GM20431 (cell line): Measurements from ENCODE around the gene CD200.
"Not testable (repeated sequence)": the region's sequence is repeated elsewhere in the genome, so short reads cannot be mapped to it uniquely, and the experiment has no call there.

ENCODE experiments used
- in situ Hi-C: fragments of 300-500 bp; cut with MseI, MboI; formaldehyde crosslinking; loops from one replicate; pipeline ENCODE4 v1.15.0; 2020; ENCODE audit warnings: low sequenced_read_pairs; ENCODE audit not compliant: unreplicated experiment

CD200 gene

DNA sequence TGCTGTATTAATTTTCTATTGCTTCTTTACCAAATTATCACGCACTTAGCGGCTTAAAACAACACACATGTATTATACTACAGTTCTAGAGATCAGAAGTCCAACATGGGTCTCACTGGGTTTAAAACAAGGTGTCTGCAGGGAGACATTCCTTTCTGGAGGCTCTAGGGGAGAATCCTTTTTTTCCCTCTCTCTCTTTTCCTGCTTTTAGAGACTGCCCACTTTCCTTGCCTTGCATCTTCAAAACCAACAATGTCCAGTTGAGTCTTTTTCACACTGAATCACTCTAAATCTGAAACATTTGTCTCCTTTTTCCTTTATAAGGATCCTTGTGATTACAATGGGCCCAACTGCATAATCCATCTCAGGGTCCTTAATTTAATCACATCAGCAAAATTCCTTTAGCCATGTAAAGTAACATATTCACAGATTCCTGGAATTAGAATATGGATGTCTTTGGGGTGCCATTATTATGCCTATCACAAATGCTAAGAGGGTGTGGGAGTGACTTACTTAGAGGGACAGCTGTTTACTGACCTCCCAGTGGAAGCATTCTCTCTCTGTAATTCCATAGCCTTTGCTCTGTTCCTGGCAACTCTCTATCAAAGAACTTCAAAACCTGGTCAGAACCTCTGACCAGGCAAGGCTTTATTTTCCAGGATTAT is 21.8 kb downstream of the CD200 start:
- in situ Hi-C loops: no loop called here

DNA sequence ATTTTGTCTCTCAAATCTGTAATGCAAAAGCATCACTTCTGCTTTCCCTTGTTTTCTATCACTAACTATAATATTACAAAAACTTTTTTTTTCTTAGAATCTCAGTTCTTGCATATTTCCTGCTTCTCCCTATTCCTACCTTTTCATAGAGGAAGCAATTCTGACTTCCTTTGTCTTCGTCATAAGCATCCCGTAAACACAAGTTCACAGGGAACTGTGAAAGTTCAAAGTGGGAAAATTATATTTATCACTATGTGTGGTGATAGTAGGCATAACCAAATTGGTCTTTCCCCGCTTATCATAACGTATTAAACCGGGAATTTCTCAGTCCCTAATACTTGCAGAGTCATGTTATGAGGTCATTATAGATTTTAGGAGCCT is 22.3 kb downstream of the CD200 start:
- in situ Hi-C loops: no loop called here

DNA sequence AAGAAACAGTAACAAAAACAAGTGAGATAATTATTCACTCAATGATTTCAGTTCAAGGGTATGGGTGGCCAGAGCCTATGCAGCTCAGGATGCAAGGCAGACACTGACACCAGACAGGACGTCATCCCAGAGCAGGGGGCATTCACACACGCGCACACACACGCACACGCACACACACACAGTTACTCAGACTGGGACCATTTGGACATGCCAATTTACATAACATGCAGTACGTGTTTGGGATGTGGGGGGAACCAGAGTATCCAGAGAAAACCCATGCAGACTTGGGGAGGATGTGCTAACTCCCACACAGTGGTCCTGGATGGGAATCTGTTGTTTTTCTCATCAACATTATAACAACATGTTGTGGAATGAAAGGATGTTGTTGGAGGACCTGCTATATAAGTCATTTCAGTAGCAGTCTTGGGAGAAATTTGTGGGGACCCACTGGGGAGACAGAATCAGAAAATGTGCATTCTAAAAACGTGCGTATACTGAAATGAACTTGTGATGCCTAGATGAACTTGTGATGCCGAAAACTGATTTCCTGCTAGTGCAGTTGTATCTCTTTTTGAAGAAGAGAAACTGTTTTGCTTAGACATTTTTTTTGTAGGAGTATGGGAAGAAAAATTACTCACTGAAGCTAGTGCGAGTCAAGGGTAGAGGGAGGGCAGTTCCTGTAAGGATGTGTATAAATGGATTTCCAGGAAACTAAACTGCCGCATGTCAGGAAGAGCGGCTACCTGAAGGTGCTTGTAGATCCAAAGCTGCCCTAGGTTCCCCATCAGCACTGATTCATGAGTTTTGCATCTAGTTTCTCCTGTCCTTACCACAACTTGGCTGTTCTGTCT is 25.2 kb downstream of the CD200 start:
- in situ Hi-C loops: no loop called here

DNA sequence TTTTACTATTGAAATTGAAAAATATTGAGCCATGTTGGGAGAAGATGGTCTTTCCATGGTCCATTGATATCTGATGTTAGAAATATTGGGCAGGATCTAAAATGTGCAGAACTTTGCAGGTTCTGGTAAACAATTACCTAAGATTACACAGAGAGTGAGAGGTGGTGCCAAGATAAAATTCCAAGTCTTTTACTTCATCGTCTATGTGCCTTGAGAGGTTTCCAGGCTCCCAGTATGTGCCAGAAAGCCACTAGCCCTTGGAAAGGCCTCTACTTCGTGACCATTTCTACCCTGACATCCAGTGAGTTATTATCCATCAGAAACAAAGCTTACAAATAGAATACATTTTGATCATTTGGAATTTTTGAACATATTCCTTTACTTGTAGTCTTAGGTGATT is 27.6 kb downstream of the CD200 start:
- in situ Hi-C loops: no loop called here

DNA sequence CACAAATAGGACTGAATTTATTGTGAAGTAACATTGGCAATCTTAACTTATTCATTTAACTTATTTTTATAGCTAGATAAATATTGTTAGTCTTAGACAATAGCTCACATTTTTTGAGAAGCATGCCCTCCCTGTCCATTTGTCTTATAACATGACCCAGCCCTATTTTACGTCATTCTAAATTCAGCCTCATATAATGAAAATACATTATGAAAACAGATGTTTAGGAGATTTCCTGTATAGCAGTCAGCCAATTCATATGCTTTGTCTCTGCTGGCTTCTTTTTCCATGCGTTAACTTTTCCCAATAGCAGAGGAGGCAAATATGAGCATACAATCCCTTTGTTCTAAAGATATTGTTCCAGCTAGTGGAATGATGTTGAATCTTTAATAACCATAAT is 29.3 kb downstream of the CD200 start:
- in situ Hi-C loops: no loop called here

DNA sequence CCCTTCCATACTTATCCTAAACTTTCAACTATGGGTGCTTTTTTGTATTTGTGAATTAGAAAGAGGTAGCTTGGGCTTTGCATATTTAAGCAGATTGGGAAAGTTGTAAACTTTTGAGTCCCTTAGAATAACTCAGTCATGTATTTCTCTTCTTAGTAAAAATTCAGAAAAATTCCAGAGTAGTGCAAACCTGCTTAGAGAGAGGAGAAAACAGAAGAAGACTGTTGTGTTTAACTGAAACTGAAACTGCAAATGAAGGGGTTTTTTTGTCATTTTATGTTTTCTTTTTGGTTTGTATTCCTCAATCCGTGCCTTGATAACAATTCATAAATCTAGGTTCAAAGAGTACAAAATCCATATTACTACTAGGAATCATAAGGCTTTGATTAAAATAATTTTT is 31.3 kb downstream of the CD200 start:
- in situ Hi-C loops: no loop called here

DNA sequence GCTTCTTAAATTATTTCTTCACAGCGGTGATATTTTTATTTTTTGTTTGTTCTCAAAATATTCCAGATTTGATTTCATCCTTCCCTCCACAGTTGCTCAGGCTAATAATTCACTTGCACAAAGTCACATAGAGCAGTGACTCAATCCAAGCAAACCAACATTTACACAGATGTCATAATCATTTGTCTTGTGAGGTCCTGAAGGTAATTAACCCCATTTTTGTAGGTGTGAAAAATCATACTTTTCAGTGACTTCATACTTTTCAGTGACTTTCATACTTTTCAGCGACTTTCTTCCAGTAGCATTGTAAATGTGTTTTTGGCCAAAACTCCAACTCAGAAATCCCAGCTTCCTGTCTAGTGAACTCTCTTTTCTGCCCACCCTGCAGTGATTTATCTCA is 32.1 kb downstream of the CD200 start:
- in situ Hi-C loops: no loop called here

DNA sequence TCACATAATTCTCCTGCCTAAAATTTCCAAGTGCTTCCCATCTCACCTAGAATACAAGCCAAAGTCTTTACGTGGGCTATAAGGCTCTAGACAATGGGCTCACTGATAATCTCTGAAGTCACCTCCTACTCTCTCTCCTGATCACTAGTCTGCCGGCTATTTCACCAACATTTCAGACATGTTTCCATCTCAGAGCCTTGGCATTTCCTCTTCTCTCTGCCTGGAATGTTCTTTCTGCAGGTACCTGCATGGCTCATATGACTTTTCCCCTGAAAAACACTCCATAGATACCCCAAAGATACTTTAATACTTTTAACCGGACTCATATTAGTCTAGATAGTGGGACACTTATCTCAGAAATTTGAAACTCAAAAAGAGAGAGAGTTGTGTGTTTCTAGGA is 32.7 kb downstream of the CD200 start:
- in situ Hi-C loops: no loop called here

DNA sequence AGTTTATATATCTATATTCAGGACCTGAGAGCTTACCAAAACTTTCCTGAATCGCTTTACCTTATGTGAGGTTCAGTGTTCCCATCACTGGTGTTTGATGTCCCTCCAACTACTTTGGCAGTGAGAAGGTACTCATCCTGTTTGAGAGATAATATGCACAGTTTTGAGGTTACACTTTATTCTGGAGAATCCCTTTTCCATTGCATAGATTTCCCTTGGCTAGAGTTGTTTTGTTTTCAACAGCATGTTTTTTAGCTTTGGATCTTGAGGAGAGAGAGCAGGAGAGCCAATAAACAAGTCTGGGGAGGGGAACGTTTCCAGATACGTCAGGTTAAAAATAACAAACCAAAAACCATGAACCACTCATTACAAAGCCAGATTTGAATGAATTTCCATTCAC is 33.6 kb downstream of the CD200 start:
- in situ Hi-C loops: no loop called here

DNA sequence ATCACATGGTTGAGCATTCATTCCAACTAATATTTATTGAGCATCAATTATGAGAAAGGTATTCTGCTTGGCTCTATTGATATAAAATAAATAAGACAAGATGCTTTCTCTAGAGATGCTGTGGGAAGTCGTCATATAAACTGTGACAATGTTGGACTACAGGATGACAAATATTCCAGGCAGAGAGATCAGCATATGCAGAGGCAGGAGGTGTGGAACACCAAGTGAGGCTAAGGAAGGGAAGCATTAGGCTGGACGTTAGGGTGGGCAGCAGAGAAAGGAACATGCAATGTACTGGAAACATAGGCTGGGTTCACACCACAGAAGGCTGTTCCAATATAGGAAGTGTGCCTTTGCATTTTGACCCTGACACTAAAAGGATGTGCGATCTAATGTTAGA is 38.6 kb downstream of the CD200 start:
- in situ Hi-C loops: no loop called here

DNA sequence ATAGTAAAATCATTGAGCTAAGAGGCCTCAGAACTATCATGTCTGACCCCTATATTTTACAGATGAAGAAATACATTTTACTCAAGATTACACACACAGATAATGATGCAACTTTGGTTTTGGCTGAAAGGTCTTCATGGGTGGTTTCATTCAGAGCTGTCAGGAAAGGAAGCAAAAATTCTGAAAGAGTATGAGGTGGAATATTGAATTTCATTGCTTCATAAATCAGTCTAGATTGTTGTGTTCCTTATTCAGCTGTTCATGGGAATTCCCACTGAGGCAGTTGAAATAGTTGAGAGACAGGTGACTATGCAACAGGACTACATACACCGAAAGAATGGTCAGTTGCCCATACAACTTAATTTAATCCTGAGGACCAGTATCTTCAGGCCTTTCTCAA is 39.4 kb downstream of the CD200 start:
- in situ Hi-C loops: no loop called here

DNA sequence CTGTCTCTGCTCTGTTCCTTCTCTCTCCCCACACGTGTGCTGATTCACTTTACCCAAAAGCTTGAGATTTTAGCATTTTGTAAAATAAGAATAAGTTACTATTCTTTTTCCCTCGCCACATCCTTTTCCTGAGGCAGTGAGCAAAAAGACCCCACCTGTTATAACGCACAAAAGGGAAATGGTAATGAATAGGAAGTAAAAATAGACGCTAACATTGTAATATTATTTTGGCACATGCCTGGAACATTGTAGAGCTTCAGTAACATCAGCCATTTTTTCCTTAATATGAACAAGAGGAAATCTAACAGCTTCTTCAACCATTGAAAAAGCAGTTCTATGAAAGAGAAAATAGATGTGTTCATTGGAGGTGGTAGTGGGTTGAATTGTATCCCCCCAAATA is 40.5 kb downstream of the CD200 start:
- in situ Hi-C loops: no loop called here

DNA sequence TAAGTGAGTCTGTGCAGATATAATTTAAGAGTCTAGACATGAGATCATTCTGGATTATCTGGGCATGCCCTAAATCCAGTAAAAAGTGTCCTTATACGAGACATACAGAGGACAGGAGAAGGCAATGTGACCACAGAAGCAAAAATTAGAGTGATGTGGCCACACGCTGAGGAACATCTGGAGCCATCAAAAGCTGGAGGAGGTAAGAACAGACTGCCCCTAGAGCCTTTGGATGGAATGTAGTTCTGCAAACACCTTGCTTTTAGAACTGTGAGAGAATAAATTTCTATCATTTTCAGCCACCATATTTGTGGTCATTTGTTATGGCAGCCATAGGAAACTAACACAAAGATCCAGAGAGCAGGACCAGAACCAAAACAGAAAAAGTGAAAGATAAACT is 41.0 kb downstream of the CD200 start:
- in situ Hi-C loops: no loop called here

DNA sequence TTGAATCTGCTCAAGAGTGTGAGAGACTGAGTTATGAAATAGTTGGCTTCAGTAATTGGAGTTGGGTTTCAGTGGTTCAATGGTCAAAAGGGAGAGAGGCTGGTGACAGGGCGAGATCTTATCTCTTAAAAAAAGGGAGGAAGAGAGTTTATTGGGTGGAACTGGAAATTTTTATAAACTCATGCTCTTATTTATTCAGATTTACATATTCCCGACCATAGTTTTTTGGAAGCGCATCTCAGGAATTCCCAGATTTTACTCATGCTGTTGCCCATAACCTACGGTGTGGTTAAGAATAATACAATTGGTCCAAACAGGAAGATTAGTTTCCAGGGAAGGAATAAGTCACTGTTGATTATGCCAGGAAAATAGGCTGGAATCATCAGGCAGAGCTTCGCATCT is 41.4 kb downstream of the CD200 start:
- in situ Hi-C loops: no loop called here

DNA sequence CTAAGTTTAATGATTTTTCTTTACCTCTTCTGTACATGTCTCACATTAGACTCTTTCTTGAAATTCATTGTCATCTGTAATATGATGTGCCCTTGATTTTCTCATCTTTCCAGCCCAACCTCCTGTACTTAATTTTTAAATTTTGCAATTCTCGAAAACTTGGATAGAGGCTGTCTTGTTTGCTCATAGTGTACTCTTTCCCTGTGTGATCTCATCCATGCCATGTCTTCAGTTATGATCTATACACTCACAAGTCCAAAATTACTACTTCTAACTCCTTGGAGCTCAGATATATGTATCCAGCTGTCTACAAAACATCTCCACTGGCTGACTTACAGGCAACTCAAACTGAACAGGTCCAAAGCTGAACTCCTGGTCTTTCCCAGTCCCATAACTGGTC is 42.2 kb downstream of the CD200 start:
- in situ Hi-C loops: no loop called here

DNA sequence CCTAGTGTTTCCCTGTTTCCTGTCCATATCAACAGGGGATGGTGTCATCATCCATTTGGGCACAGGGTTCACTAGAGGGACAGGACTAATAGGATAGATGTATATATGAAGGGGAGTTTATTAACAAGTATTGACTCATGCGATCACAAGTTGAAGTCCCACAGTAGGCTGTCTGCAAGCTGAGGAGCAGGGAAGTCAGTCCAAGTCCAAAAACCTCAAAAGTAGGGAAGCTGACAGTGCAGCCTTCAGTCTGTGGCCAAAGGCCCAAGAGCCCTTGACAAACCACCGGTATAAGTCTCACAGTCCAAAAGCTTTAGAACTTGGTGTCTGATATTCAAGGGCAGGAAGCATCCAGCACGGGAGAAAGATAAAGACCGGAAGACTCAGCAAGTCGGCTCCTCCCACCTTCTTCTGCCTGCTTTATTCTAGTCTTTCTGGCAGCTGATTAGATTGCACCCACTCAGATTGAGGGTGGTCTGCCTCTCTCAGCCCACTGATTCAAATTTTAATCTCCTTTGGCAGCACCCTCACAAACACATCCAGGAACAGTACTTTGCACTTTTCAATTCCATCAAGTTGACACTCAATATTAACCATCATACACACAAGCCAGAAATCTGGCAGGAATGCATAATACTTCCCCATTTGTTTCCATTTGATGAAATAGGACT is 43.4 kb downstream of the CD200 start:
- in situ Hi-C loops: no loop called here

DNA sequence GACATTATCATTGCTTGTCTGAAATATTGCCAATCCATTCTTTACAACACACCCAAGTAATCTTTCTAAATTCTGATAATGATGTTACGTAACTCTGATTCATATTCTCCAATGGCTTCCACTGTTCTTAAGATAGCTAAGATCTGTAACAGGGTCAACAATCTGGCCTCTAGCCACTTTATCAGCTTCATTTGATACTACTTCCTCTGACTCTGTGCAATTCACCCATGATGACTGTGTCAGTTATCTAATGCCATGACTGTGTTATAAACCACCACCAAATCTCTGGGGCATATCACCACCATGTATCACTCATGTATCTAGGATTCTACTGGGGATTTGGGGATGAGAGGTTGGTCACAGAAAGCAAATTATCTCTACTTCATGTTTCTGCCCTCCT is 44.0 kb downstream of the CD200 start:
- in situ Hi-C loops: no loop called here

DNA sequence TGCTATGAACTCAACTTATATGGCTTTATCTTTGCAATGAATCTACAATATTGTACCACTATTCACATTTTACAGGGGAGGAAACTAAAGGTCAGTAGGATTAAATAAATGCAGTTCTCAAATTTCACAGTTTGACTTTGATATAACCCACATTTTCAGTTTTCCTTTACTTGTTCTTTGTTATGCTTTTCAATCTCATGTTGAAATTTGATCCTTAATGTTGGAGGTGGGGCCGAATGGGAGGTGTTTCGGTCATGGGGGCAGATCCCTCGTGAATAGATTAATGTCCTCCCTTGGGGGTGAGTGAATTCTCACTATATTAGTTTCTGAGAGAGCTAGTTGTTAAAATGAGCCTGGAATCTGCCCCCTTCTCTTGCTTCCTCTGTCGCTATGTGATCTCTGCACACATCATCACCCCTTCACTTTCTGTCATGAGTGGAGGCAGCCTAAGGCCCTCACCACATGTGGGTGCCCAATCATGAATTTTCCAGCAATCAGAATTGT is 44.7 kb downstream of the CD200 start:
- in situ Hi-C loops: no loop called here

DNA sequence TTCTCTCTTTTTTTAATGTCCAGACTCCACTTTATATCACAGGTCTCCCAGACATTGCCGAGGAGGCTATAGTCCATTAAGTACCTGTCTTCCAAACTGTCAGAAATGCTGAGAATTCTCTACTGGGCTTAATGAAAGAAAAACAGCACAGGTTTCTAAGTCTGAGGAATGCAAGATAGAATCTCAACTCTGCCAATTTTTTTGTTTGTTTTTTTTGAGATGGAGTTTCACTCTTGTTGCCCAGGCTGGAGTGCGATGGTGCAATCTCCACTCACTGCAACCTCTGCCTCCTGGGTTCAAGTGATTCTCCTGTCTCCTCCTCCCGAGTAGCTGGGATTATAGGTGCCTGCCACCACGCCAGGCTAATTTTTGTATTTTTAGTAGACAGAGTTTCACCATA is 45.4 kb downstream of the CD200 start:
- in situ Hi-C loops: not testable (repeated sequence)

DNA sequence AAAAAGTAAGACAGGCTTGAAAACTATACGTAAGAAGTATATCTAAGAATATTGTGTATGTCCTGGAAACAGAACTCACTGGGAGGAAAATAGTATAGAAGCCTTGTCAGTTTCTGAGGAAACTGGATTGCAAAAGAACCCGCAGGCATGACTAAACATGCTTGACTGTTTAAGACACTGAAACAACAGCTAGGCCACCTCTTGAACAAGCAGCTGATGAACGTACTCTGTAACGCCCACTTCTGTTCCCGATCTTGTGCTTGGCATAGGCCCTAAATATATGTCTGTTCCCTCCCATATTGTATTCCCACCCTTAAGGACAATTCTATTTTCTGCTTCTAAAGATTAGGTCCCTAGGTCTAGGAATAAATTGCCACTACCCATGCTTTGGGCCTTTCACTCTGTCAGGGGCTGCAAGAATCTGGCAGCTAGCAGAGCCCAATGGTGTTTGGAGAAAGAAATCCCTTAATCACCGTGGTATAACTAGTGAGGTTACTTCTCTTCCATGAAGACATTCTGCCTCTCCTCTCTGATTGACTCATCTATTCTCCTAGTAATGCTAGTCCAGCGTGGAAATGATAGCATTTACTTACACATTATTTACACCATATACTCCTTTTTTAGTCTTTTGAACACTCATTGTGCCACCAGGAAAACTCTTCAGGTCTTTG is 46.2 kb downstream of the CD200 start:
- in situ Hi-C loops: no loop called here
